ENCODE data around the gene SUPT6H.
A peak's percentile ranks its signal among the peaks of the same experiment; 100 is the strongest.
"Not testable (repeated sequence)": the region's sequence is repeated elsewhere in the genome, so short reads cannot be mapped to it uniquely, and the experiment has no call there.

Gene SUPT6H

DNA sequence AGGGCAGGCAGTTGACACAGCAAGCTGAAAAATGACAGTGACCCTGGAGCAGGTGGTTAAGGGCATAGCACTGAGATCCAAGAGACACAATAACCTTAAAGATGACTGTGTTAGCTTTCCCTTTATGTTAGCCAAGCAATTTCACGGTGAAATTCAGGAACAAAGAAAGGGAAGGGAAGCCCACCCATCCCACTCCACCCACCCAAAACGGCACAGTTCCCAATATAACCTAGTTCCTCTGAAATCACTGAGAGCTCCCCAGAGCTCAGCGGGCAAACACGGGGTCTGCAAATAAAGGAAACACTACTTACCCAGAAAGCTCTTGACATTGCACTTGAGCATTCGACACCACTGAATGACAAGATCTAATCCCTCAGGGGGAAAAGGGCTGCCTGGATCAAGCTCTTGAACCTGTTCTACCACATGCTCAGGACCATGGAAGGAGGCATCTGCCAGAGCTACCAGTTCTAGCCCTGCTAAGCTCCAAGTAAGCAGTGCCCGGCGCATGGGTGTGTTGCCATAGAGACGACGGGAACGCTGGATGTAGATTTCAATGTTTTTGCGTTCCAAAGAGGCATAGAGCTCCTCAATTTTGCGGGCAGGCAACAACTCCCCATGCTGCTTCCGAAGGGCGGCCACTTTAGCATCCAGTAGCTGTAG lies 27.7 kb upstream of the SUPT6H start:
- Histone ChIP-seq H3K27ac (ENCODE audit: low read depth, low read length) (no peak overlapping the region), H3K9ac (ENCODE audit: low read length) (no peak overlapping the region), H3K27me3 (ENCODE audit: control insufficient read depth, insufficient read depth, low read length) (no peaks in the 10 kb centered on the region), H3K36me3 (ENCODE audit: control insufficient read depth, insufficient read depth, low read length) (peaks cover 69% of the 10 kb centered on the region), H3K4me3 (ENCODE audit: low read length) (no peak overlapping the region), H3K4me1 (ENCODE audit: control insufficient read depth, insufficient read depth, low read length) (no peaks in the 10 kb centered on the region)

DNA sequence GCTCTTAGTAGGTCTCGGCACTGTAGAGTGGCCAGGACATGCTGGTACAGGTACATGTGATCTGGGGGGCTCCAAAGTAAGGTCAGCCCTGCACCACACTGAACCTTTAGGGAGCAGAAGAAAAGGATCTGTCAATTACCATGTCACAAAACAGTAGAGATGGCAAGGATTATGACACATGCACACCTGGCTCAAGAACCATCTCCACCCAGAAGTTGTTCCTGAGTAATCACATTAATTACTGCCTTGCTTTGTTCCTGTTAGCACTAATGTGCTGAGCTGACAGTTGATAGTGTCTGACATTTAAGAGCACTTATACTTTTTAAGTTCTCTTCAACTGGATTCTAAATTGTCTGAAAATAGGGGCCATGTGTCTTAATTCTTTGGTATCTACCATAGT lies 26.5 kb upstream of the SUPT6H start:
- Histone ChIP-seq H3K4me3 (ENCODE audit: low read length) (no peak overlapping the region), H3K4me1 (ENCODE audit: control insufficient read depth, insufficient read depth, low read length) (no peaks in the 10 kb centered on the region), H3K27me3 (ENCODE audit: control insufficient read depth, insufficient read depth, low read length) (no peaks in the 10 kb centered on the region), H3K9ac (ENCODE audit: low read length) (no peak overlapping the region), H3K27ac (ENCODE audit: low read depth, low read length) (no peak overlapping the region), H3K36me3 (ENCODE audit: control insufficient read depth, insufficient read depth, low read length) (peaks cover 77% of the 10 kb centered on the region)

DNA sequence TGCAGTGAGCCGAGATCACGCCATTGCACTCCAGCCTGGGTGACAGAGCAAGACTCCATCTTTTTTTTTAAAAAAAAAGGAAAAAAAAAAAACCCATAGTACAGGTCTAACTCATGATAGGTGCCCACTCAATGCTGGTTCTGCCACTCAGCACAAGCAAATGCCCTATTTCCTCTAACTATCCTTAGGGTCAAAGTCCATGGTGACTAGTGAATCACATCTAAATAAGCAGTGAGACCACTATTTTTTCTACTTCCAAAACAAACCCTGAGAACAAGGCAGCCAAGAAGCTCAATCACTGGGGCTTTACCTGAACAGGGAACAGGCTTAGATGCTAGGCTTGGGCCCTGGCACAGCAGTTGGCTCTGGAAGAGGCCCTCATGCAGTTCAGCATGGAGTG lies 20.4 kb upstream of the SUPT6H start:
- peaks cover 50% of the 10 kb centered on the region for H3K36me3 ChIP-seq (ENCODE audit: control insufficient read depth, insufficient read depth, low read length)
- no peak overlapping the region for H3K9ac ChIP-seq (ENCODE audit: low read length)
- H3K4me3 ChIP-seq (ENCODE audit: low read length) = no peak overlapping the region
- H3K27me3 ChIP-seq (ENCODE audit: control insufficient read depth, insufficient read depth, low read length) = no peaks in the 10 kb centered on the region
- peaks cover 12% of the 10 kb centered on the region for H3K4me1 ChIP-seq (ENCODE audit: control insufficient read depth, insufficient read depth, low read length)
- no peak overlapping the region for H3K27ac ChIP-seq (ENCODE audit: low read depth, low read length)

DNA sequence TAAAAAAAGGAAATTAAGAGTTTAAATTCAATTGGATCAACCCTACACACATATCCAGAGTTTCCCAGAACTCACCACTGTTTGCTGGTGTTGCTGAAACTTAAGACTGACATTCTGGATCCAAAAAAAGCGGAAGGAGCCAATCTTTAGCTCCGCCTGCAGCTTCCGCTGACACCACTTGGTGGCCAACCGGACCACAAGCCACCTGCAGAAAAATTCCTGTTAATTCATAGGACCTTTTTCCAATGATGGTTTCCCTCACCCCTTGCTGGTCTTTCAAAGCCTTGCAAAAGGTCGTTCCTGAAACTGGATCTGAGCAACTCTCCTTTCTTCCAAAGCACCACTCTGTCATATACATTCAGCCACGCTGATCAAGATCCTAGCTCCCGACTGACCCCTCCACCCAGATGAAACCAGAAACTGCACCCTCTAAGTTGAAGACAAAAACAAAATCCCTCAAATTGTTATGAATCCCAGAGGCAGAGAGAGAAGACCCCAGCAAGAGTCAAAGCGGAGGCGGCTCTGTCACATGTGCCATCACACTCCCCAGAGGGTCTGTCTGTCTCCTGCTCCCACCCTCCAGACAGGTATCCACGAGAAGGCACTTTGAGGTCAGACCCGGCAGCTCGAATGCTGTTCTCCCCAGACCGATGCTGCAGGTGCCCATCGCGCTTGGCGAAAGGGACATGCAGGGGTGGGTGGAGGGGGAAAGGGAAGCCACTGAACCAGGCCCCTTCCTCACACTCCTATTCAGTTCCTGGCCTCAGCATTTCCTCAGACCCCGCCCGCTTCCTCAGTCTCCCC lies 17.8 kb upstream of the SUPT6H start:
- Histone ChIP-seq H3K36me3 (ENCODE audit: control insufficient read depth, insufficient read depth, low read length) (peaks cover 37% of the 10 kb centered on the region), H3K4me1 (ENCODE audit: control insufficient read depth, insufficient read depth, low read length) (peaks cover 12% of the 10 kb centered on the region), H3K4me3 (ENCODE audit: low read length) (peak overlapping the region; percentile 88), H3K27ac (ENCODE audit: low read depth, low read length) (peak overlapping the region; percentile 89), H3K9ac (ENCODE audit: low read length) (peak overlapping the region; percentile 19), H3K27me3 (ENCODE audit: control insufficient read depth, insufficient read depth, low read length) (no peaks in the 10 kb centered on the region)

DNA sequence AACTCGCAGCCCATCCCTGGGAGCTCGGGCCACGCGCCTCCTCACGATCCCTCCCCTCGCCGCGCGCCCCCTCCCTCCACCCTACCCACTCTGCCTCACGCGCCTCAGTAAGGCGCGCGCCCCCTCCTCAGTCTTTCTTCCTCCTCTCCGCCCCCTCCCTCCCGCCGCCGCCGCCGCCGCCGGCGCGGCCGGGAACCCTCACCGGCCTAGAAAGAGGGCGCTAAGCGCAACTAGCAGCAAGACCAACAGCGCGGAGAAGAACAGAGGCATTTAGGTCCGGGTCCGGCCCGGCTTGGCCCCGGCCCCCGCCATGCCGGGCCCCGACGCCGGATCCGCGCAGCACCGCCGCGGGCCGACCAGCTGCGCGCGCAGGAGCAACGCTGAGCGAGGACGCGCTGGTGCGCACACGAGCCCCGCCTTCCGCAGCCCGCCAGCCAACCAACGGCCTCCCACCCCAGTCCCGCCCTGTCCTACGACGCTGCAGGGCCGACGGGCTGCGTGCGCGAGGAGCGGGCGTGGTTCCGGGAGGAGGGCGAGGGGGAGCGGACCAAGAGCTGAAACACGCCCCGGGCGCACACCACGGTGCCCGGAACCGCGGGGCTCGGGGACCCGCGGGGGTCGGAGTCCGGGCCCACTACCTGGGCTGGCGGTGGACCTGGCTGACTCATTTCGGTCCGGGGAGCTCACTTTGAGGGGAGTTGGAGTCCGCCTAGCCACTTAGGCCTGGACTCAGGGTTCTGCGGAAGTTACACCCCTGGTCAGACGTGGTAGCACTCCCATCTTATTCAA lies 17.0 kb upstream of the SUPT6H start, which contains the start of gene BLTP2:
TSS of gene BLTP2 (minus strand) at position 372 of the 789 bp plus-strand sequence. CDS start at position 270, 102 bp downstream.
- Histone ChIP-seq H3K4me1 (ENCODE audit: control insufficient read depth, insufficient read depth, low read length) (peaks cover 12% of the 10 kb centered on the region), H3K4me3 (ENCODE audit: low read length) (peak within 1 kb of the TSS; percentile 88), H3K27ac (ENCODE audit: low read depth, low read length) (peak within 1 kb of the TSS; percentile 93), H3K36me3 (ENCODE audit: control insufficient read depth, insufficient read depth, low read length) (peaks cover 31% of the 10 kb centered on the region), H3K9ac (ENCODE audit: low read length) (peak within 1 kb of the TSS; percentile 83), H3K27me3 (ENCODE audit: control insufficient read depth, insufficient read depth, low read length) (no peaks in the 10 kb centered on the region)

DNA sequence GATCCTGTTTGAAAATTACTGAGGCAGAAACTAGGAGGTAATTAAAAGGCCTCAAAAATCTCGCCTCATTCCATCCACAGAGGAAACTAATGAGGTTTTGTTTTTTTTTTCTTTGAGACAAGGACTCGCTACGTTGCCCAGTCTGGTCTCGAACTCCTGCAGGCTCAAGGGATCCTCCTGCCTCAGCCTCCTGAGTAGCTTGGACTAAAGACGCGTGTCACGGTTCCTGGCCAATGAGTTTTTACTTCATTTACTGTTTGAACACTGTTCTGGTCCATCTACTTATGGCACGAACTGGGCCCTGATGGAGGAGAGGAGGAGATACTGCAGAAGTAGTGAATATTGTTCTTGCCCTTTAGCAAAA lies 16.4 kb upstream of the SUPT6H start:
- peak overlapping the region; percentile 93 for H3K27ac ChIP-seq (ENCODE audit: low read depth, low read length)
- peaks cover 27% of the 10 kb centered on the region for H3K36me3 ChIP-seq (ENCODE audit: control insufficient read depth, insufficient read depth, low read length)
- H3K27me3 ChIP-seq (ENCODE audit: control insufficient read depth, insufficient read depth, low read length) = no peaks in the 10 kb centered on the region
- peak overlapping the region; percentile 88 for H3K4me3 ChIP-seq (ENCODE audit: low read length)
- peak overlapping the region; percentile 83 for H3K9ac ChIP-seq (ENCODE audit: low read length)
- H3K4me1 ChIP-seq (ENCODE audit: control insufficient read depth, insufficient read depth, low read length) = peaks cover 12% of the 10 kb centered on the region

DNA sequence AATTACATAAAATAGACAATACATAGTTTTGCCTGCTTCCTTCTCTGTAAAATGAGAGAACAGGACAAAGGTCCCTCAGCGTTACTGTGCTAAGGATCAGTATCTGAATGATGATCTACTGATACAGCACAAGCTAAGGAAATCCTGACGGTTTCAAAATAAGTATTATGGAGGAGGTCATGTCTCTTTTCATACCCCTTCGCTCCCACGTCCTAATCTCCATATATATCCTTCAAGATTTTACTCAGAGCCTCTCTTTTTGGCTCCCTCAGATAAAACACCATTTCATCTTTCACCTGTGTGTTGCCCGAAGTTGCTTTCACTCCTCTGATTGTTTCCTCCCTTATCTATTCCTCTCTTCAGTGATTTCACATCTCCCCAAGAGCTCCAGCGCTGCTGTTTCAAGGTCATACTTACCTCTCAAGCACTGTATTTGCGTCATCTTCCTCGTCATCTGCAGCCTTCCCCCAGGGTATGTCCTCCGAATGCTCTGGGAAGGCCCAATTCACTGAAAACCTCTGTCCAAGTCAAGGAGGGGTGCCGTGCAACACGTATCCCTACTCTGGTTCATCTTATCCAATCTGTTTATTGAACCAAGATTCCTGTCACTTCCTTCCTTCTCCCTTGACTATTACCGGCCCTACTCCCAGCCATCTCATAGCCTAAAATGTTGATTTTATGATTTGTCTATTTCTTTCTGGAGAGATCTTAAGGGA lies 15.8 kb upstream of the SUPT6H start:
- H3K27ac ChIP-seq (ENCODE audit: low read depth, low read length) = peak overlapping the region; percentile 93
- H3K4me1 ChIP-seq (ENCODE audit: control insufficient read depth, insufficient read depth, low read length) = peaks cover 12% of the 10 kb centered on the region

DNA sequence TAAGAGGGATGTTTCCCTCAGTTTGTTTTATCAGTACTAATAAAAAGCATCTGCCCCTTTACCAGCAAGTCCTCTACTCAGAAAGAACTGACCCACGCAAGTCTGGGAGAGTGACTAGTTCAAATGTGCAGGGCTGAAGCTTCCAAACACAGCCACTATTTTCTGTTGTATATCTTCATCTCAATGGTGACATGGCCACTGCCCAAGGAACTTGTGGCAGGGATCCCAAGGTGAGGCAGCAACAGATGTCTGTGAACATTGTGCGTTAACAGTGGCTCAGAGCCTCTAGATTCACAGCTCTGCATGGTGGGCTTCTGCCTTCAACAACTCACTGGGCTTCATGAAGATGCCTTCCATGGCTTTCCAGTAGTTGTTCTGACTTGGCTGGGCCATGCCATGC lies 13.3 kb upstream of the SUPT6H start:
- Histone ChIP-seq H3K36me3 (ENCODE audit: control insufficient read depth, insufficient read depth, low read length) (peaks cover 9% of the 10 kb centered on the region), H3K4me3 (ENCODE audit: low read length) (no peak overlapping the region)

More for the DNA sequence above, 15.8 kb upstream of the SUPT6H start:
- H3K9ac ChIP-seq (ENCODE audit: low read length) = peak overlapping the region; percentile 40
- no peaks in the 10 kb centered on the region for H3K27me3 ChIP-seq (ENCODE audit: control insufficient read depth, insufficient read depth, low read length)
- H3K4me3 ChIP-seq (ENCODE audit: low read length) = peak overlapping the region; percentile 88
- H3K36me3 ChIP-seq (ENCODE audit: control insufficient read depth, insufficient read depth, low read length) = peaks cover 24% of the 10 kb centered on the region

DNA sequence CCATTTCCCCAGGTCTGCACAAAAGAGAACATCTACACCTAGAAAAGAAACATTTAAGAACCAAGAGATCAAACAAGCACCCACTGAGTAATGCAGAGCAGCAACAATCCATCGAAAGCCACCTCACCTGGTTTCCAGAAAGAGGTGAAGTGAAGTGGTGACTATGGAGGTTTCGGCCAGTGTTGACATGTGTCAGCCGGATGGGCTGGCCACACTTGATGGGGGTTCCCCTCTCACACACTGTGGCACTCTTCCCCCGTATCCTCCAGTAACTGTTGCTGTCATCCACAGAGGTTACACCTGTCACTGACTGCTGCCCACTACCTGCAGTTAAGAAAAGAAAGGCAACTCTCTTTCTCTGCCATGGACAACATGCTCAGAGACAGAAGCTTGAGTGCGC lies 6.8 kb upstream of the SUPT6H start:
- Histone ChIP-seq H3K27me3 (ENCODE audit: control insufficient read depth, insufficient read depth, low read length) (no peaks in the 10 kb centered on the region), H3K4me3 (ENCODE audit: low read length) (no peak overlapping the region), H3K9ac (ENCODE audit: low read length) (no peak overlapping the region), H3K27ac (ENCODE audit: low read depth, low read length) (no peak overlapping the region), H3K4me1 (ENCODE audit: control insufficient read depth, insufficient read depth, low read length) (no peaks in the 10 kb centered on the region), H3K36me3 (ENCODE audit: control insufficient read depth, insufficient read depth, low read length) (peaks cover 12% of the 10 kb centered on the region)

More for the DNA sequence above, 13.3 kb upstream of the SUPT6H start:
- Histone ChIP-seq H3K9ac (ENCODE audit: low read length) (no peak overlapping the region), H3K27me3 (ENCODE audit: control insufficient read depth, insufficient read depth, low read length) (no peaks in the 10 kb centered on the region), H3K4me1 (ENCODE audit: control insufficient read depth, insufficient read depth, low read length) (peaks cover 12% of the 10 kb centered on the region), H3K27ac (ENCODE audit: low read depth, low read length) (no peak overlapping the region)

DNA sequence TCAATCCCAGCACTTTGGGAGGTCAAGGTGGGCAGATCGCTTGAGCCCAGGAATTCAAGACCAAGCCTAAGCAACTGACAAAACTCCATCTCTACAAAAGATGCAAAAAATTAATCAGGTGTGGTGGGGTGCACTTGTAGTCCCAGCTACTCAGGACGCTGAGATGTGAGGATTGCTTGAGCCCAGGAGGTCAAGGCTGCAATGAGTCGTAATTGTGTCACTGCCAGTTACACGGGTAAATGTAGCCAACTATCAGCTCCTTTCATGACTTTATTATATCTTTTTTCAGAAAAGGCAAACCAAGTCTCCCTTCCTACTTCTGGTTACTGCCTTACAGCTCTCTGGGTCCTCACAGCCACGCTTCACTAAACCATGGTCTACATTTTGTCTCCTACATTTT lies 4.2 kb upstream of the SUPT6H start:
- Histone ChIP-seq H3K27ac (ENCODE audit: low read depth, low read length) (no peak overlapping the region), H3K4me3 (ENCODE audit: low read length) (no peak overlapping the region), H3K9ac (ENCODE audit: low read length) (no peak overlapping the region), H3K27me3 (ENCODE audit: control insufficient read depth, insufficient read depth, low read length) (no peaks in the 10 kb centered on the region), H3K36me3 (ENCODE audit: control insufficient read depth, insufficient read depth, low read length) (peaks cover 12% of the 10 kb centered on the region), H3K4me1 (ENCODE audit: control insufficient read depth, insufficient read depth, low read length) (peaks cover 6% of the 10 kb centered on the region)

DNA sequence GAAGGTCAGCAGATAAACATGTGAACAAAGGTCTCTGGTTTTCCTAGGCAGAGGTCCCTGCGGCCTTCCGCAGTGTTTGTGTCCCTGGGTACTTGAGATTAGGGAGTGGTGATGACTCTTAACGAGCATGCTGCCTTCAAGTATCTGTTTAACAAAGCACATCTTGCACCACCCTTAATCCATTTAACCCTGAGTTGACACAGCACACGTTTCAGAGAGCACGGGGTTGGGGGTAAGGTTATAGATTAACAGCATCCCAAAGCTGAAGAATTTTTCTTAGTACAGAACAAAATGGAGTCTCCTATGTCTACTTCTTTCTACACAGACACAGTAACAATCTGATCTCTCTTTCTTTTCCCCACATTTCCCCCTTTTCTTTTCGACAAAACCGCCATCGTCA lies 3.7 kb upstream of the SUPT6H start:
- H3K4me3 ChIP-seq (ENCODE audit: low read length); H3K9ac ChIP-seq (ENCODE audit: low read length); H3K27me3 ChIP-seq (ENCODE audit: control insufficient read depth, insufficient read depth, low read length); H3K27ac ChIP-seq (ENCODE audit: low read depth, low read length): not testable (repeated sequence)
- Histone ChIP-seq H3K4me1 (ENCODE audit: control insufficient read depth, insufficient read depth, low read length) (peaks cover 12% of the 10 kb centered on the region), H3K36me3 (ENCODE audit: control insufficient read depth, insufficient read depth, low read length) (peaks cover 12% of the 10 kb centered on the region)
